HCT116 (cell line): ENCODE measurements around the gene BRD3OS. TPM values are rescaled to one million over a fixed set of nuclear protein-coding genes. Genes with fewer than 3 reads are reported as not detected.

Source experiments
- ATAC-seq: fragments of 200-7000 bp; cut with Tn5 transposase; 2 replicates; pipeline ENCODE4 v1.9.1; 2020; ENCODE audit warnings: mild to moderate bottlenecking, moderate library complexity
- BruUV-seq: library from RNA; stranded (reverse); fragments of 400-500 nt; replicated peaks from 2 replicates; lab custom pipeline; 2021; lab: Mats Ljungman, UMichigan
- CTCF ChIA-PET: fragments of 300-600 bp; sonication (Branson Sonifier 250); formaldehyde crosslinking; loops from one replicate; lab custom pipeline; 2021; ENCODE audit warnings: antibody characterized with exemption; lab: Charles Lee
- POLR2A ChIA-PET: fragments of 300-600, 350-600 bp; sonication (Branson Sonifier 250); formaldehyde crosslinking; loops from one replicate; lab custom pipeline; 2021; ENCODE audit warnings: antibody characterized with exemption; lab: Charles Lee
- RAD21 ChIA-PET, 2 experiments: fragments of 300-600 bp; sonication (Branson Sonifier 250); formaldehyde crosslinking; loops; one replicate each; lab custom pipeline; 2023; ENCODE audit warnings: low total read pairs in 2 of 2; ENCODE audit not compliant: uncharacterized antibody in 2 of 2, unreplicated experiment in 2 of 2, low non-redundant PET in 1 of 2; lab: Charles Lee
- DNase-seq: peaks from one replicate; pipeline ENCODE4 v3.0.0-alpha.2; 2010; ENCODE audit warnings: low read depth, low spot score
- H2AFZ ChIP-seq: fragments of 200-600 bp; shearing (Covaris generic), sonication (generic); 2 replicates; pipeline ENCODE4 v1.6.1; 2017; ENCODE audit warnings: low read depth, mixed run types, mixed read lengths, antibody characterized with exemption, low read length; ENCODE audit not compliant: poor library complexity, severe bottlenecking
- H3K27ac ChIP-seq: 2 replicates; pipeline ENCODE4 v1.5.1; 2012; ENCODE audit warnings: low read depth, low read length
- H3K27me3 ChIP-seq: fragments of 200-600 bp; sonication (generic); 2 replicates; pipeline ENCODE4 v1.6.1; 2016; ENCODE audit warnings: mixed run types, low read length, mixed read lengths; ENCODE audit not compliant: insufficient read depth
- H3K36me3 ChIP-seq, 2 experiments: fragments of 200-500 bp in 1 of 2; fragments of 200-600 bp in 1 of 2; sonication (Bioruptor generic) in 1 of 2; sonication (generic) in 1 of 2; 2 replicates each; pipeline versions ENCODE4 v1.5.1 to v1.6.1; 2014 to 2016; ENCODE audit warnings: low read length in 2 of 2, inconsistent platforms in 1 of 2, mixed read lengths in 1 of 2, mixed run types in 1 of 2; ENCODE audit not compliant: insufficient read depth in 2 of 2, control insufficient read depth in 1 of 2
- H3K4me1 ChIP-seq, 2 experiments: fragments of 200-600 bp in 1 of 2; sonication (generic) in 1 of 2; 2 replicates each; pipeline versions ENCODE4 v1.5.1 to v1.6.1; 2012 to 2017; ENCODE audit warnings: low read length in 2 of 2, inconsistent platforms in 1 of 2, mild to moderate bottlenecking in 1 of 2, mixed read lengths in 1 of 2, mixed run types in 1 of 2, moderate library complexity in 1 of 2; ENCODE audit not compliant: insufficient read depth in 2 of 2, control insufficient read depth in 1 of 2
- H3K4me2 ChIP-seq: fragments of 200-600 bp; sonication (generic); 2 replicates; pipeline ENCODE4 v1.6.1; 2017; ENCODE audit warnings: mixed run types, low read length, mixed read lengths
- H3K4me3 ChIP-seq, 2 experiments: fragments of 200-600 bp in 1 of 2; sonication (generic) in 1 of 2; replicated peaks in 1 of 2; 2 replicates each; pipeline ENCODE4 v1.5.1; 2011 to 2016; ENCODE audit warnings: low read length in 2 of 2, control low read depth in 1 of 2, low read depth in 1 of 2, mild to moderate bottlenecking in 1 of 2, mixed read lengths in 1 of 2, mixed run types in 1 of 2
- H3K79me2 ChIP-seq: fragments of 200-600 bp; sonication (generic); 2 replicates; pipeline ENCODE4 v1.6.1; 2017; ENCODE audit warnings: mild to moderate bottlenecking, mixed run types, low read length, moderate library complexity, mixed read lengths; ENCODE audit not compliant: insufficient read depth
- H3K9ac ChIP-seq: fragments of 200-600 bp; sonication (generic); 2 replicates; pipeline ENCODE4 v1.6.1; 2016; ENCODE audit warnings: low read length, mixed read lengths
- H3K9me2 ChIP-seq: fragments of 200-600 bp; sonication (generic), shearing (Covaris generic); 2 replicates; pipeline ENCODE4 v1.6.1; 2017; ENCODE audit warnings: mixed run types, mild to moderate bottlenecking, moderate library complexity; ENCODE audit not compliant: insufficient read depth
- H3K9me3 ChIP-seq, 2 experiments: fragments of 200-500 bp in 1 of 2; fragments of 200-600 bp in 1 of 2; sonication (Bioruptor generic) in 1 of 2; sonication (generic) in 1 of 2; 2 replicates each; pipeline ENCODE4 v1.6.1; 2014 to 2017; ENCODE audit warnings: low read length in 2 of 2, mixed read lengths in 2 of 2, inconsistent platforms in 1 of 2, low read depth in 1 of 2, mild to moderate bottlenecking in 1 of 2, mixed run types in 1 of 2, moderate library complexity in 1 of 2; ENCODE audit not compliant: control insufficient read depth in 1 of 2, insufficient read depth in 1 of 2
- H4K20me1 ChIP-seq: fragments of 200-600 bp; sonication (generic), shearing (Covaris generic); 2 replicates; pipeline ENCODE4 v1.6.1; 2017; ENCODE audit warnings: mixed run types, mild to moderate bottlenecking, moderate library complexity; ENCODE audit not compliant: insufficient read depth
- ATF3 ChIP-seq: IDR thresholded peaks from 2 replicates; pipeline ENCODE4 v1.6.1; 2012
- EZH2 ChIP-seq: fragments of 200-600 bp; sonication (generic); IDR thresholded peaks from 2 replicates; pipeline ENCODE4 v1.6.1; 2017; ENCODE audit warnings: antibody characterized with exemption, mixed run types
- EZH2phosphoT487 ChIP-seq: fragments of 200-600 bp; IDR thresholded peaks from 2 replicates; pipeline ENCODE4 v1.6.1; 2018; ENCODE audit warnings: antibody characterized with exemption, borderline replicate concordance
- JUND ChIP-seq: IDR thresholded peaks from 2 replicates; pipeline ENCODE4 v1.6.1; 2012
- REST ChIP-seq: IDR thresholded peaks from 2 replicates; pipeline ENCODE4 v1.6.1; 2012; ENCODE audit warnings: low read depth
- SIN3A ChIP-seq: IDR thresholded peaks from 2 replicates; pipeline ENCODE4 v1.6.1; 2012; ENCODE audit warnings: low read depth
- TCF7L2 ChIP-seq: IDR thresholded peaks from 2 replicates; pipeline ENCODE4 v1.7.0; 2011; ENCODE audit warnings: borderline replicate concordance, inconsistent platforms; ENCODE audit not compliant: insufficient read depth, insufficient read length; ENCODE audit errors: extremely low read depth
- YY1 ChIP-seq: IDR thresholded peaks from 2 replicates; pipeline ENCODE4 v1.6.1; 2011; ENCODE audit warnings: low read length, low read depth, moderate library complexity, mild to moderate bottlenecking; ENCODE audit not compliant: insufficient replicate concordance; ENCODE audit errors: extremely low read depth
- ZBTB33 ChIP-seq: IDR thresholded peaks from 2 replicates; pipeline ENCODE4 v1.6.1; 2011; ENCODE audit warnings: mild to moderate bottlenecking, low read length, moderate library complexity; ENCODE audit not compliant: insufficient replicate concordance; ENCODE audit errors: extremely low read depth
- intact Hi-C: fragments of 100-400 bp; cut with micrococcal nuclease; formaldehyde crosslinking; loops from 2 replicates; pipeline ENCODE4 v1.10.0; 2022
- total RNA-seq: library from RNA; stranded (reverse); gene quantifications from one replicate; pipeline ENCODE4 v1.2.1, GENCODE V29; 2021; ENCODE audit not compliant: unreplicated experiment

The BRD3OS gene
- total RNA-seq, 1 experiment from 2014 or later = 17.0 TPM

- Histone ChIP-seq H3K4me1 (no peaks in the 10 kb centered on the region), H3K36me3 (no peaks in the 10 kb centered on the region), H3K27me3 (no peaks in the 10 kb centered on the region), H3K9me3 (no peaks in the 10 kb centered on the region), H3K4me2 (no peak overlapping the region), H3K27ac (no peak overlapping the region), H3K4me3 (no peak overlapping the region), H3K79me2 (peaks cover 93% of the 10 kb centered on the region), H3K9me2 (no peaks in the 10 kb centered on the region), H2AFZ (no peak overlapping the region), H3K9ac (no peak overlapping the region), H4K20me1 (no peaks in the 10 kb centered on the region)
- RAD21 ChIA-PET = no interaction called here
- CTCF ChIA-PET = no interaction called here
- intact Hi-C loops = no loop called here
- no peak for TF ChIP-seq SIN3A
- TF ChIP-seq ATF3 = no peak
- TF ChIP-seq REST = no peak
- TF ChIP-seq EZH2phosphoT487 = no peak
- no peak for TF ChIP-seq EZH2
- no peak for TF ChIP-seq ZBTB33
- TF ChIP-seq YY1 = no peak
- no peak for TF ChIP-seq TCF7L2
- TF ChIP-seq JUND = no peak
- no peak for DNase-seq
- no TSS peak for BruUV-seq
- POLR2A ChIA-PET = no interaction called here
- no peak for ATAC-seq
Measured at GRCh38 chr9:133977421-133978201, 47.7 kb upstream of the BRD3OS start.
